GM21576 (cell line): ENCODE results near the gene S1PR3.
"Not testable (repeated sequence)": the region's sequence is repeated elsewhere in the genome, so short reads cannot be mapped to it uniquely, and the experiment has no call there.

Source experiments
- ATAC-seq: cut with Tn5 transposase; IDR thresholded peaks from one replicate; pipeline ENCODE4 v1.9.1; 2021; ENCODE audit warnings: mild to moderate bottlenecking, moderate library complexity; ENCODE audit not compliant: unreplicated experiment

The S1PR3 gene

DNA sequence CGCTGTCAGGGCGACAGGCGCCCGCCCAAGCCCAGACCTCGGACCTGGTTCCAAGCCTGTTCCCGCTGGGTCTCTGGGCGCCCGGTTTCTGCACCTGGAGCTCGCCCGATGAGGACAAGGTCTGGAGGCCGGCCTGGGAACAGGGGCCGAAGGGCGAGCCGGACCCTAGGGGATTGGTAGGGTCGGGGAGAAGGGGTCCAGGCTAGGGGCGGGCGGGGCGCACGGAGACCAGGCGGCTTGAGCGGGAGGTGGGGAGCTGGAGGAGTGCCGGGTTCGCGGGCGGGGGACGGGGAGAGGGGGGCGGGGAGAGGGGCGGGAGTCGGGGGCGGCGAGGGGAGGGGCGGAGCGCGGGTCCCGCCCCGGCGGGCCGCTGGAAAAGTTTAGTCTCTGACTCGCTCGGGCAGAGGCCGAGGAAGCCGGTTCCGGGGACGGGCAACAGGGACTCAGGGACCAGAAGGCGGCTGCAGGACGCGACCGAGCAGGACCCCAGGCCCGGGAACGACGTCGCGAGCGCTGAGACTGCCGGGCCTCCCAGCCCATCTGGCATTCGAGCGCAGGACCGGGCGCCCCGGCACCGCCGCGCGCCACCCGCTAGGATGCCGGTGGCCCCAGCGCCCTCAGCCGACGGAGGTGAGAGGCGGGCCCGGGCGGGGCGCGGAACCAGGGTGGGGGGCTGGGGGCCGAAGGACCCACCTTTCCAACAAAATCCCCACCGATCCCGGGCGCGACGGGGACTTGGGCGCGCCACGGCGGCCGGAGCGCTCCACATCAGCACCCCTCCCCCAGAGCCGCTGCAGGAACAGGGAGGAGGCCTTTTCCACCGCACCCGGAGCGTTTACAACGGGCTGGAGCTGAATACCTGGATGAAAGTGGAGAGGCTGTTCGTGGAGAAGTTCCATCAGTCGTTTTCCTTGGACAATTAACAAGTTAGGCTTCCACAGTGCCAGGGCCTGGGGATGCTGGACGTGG is at the start of gene S1PR3:
S1PR3 (plus strand) TSS at position 403 of the 969 bp plus-strand sequence. CDS start 9,733 bp downstream, outside the sequence.
- ATAC-seq: no peak

DNA sequence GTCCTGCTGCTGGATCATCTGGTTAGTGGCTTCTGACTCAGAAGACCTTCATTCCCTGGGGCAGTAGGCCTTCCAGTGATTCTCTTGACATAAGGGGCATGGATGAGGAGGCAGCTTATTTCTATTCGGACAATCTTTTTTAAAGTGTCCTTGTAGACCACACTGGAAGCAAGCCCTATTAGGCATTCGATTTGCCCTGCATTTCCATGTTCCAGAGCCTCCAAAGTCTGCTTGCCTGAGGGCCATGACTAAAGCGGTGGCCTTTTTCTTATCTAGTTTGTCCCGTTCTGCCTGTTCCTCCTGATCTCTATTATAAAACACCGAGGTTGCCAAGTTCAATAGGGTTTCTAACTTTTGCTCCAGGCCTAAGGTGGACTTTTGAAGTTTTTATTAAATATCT is 49.7 kb upstream of the S1PR3 start:
- ATAC-seq: not testable (repeated sequence)

DNA sequence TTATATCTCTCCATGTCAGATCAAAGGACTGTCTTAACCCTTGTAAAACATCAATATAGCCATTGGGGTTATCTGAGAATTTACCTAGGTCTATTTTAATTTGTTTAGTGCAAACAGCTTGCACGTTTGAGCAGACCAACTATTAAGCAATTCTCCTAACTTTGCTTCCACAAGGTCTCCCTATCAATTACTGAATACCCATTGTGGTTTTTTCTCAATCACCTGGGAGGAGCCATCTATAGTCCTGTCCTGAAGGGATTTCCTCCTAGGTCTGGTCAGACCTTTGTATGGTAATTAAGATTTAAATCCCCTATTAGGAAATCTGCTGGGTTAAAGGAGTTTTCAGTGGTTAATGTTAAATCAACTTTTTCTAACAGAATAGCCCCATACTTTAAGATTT is 48.9 kb upstream of the S1PR3 start:
- no peak for ATAC-seq

DNA sequence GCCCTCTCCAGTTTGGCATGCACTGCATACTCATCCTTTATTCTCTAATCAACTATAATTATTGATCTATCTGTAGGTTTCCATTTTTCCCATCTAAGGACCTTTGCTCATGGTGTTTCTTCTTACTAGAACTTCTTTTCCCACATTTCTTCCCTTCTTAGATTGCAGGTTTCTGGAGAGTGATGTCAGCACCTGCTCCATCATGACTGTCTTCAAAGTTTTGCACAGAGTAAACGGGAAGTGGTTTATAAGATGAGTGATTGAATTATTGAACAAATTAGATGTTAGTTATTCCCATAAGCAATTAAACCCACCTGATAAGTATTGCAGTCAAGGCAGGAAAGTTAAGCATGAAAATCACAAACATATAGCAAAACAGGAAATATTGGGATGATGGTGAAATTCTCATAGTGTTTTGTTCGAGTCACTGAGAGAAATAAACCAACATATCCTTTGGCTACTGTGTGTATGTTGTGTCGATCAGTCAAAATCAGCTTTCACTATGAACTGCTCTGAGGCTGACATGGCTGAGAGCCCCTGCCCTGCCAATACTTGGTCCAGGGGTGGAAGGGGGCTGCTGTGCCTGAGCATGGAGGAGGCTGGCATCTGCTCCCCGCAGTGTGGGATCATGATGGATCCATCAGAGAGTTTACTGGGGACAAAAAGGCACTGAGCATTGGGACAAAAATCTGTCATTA is 45.5 kb upstream of the S1PR3 start:
- ATAC-seq: no peak

DNA sequence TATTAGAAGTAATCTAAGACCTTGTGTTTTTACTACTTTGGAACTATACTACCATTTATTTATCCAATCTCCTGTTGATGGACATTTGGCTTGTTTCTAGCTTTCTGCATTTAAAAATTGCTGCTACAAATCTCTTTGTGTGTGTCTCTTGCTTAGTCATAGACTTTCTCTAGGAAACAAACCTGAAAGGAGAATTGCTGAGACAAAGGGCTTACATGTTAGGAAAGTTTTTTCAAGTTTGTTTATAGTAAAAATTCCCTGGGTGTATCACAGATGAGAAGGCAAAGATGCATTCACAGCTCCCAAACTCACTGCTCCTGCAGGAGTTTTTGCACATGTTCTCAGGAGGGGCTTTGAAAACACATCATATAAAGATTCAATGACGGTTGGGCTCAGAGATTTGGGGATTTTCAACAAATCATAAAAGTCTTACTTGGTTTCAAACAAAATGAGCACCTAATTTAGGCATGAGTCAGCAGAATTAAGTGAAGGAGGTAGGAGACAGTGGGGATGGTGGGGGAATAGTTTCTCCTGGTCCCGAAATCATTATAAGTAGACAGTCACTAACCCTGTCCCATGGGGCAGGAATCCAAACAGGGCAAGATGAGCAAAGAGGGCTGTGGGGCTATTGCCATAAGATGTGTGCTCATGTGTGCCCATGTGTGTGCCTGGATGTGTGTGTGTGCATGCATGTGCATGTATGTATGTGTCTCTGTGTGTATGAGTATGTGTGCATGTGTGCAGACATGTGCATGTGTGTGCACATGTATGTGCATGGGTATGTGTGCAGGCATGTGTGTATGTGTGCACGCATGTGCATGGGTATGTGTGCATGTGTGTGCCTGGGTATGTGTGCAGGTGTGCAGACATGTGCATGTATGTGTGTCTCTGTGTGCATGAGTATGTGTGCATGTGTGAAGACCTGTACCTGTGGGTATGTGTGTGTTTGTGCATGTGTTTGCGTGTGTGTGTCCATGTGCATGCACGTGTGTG is 43.4 kb upstream of the S1PR3 start:
- ATAC-seq: no peak

DNA sequence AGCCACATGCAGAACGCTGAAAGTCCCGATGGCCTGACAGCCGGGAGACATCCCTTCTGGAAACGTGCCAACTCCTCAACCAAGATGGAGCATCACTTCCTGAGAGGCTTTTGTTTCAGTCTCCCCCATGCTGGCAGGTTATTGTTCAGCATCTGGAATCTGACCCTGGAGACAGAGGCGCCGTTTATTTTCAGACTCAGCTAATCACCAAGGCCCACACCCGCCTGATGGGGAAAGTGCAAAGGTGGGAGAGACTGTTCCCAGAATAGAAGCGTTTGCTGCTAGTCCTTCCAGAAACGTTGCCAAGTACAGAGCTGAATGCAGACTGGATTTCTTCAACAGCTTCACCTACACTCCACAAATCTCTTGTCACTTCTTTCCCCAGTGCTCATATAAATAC is 41.8 kb upstream of the S1PR3 start:
- no peak for ATAC-seq

DNA sequence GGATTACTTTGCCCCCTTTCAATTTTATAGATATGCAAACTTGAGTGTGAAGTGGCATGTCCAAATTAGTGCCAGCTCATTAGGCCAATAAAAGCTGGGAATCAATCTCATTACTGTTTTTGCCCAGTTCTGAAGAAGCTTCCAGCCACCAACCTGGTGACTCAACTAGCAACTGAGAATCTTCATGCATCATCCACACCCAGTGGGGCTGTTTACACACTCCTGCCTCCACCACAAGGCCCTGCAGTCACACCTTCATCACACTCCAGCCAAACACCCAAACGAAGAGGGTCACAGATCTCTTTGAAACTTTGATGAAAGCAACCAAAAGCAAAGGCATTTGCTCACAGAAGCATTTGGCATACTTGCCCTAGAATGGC is 41.3 kb upstream of the S1PR3 start:
- ATAC-seq: no peak

DNA sequence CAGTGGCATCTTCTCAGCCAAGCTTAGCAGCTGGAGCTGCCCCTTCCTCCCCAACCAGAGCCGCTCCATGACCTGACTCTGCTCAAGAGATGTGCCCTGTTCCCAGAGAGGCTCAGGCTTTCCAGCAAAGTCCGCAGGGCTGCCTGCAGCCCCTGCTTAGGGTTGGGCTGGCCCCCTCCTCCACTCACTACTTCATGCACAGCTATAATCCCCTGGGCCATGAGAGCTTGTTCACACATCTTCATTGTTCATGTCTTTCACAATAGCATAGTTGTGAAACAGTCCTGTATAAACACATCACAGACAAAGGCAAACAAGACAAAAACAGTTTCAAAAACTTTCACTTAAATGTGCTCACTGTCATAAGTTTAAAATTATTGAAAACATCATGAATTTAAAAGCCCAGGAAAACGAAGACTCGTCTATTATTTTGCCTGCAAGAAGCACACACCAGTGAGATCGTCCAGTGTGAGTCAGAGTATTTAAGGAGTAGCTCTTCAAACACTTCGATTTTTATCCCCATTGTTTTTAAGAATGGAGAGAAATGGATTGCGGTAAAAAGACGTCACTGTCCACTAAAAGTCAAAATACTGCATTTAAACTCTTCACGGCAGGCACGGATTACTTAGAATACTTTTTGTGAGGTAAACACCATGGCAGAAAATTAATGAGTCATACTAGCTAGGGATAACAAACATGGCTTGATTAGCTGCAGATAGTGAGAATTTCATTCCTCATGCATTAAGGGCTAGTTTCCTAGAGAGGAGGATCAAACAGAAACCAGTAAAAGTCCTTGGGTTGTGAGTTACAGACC is 40.7 kb upstream of the S1PR3 start:
- ATAC-seq: no peak

DNA sequence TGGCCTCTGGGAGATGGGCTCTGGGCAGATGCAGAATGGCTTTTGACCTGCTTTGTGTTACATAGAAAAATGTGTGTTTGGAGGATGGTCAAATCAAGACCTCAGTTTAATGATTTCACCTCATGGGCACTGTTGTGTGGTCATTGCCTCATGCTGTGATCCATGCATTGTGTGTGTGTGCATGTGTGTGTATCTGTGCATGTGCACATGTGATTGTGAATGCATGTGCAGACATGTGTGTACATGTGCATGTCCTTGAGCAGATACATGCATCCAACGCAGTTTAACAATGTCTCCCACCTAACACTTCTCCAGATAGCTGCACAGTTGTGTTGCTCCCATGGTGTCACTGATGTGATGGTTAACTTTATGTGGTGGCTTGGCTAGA is 40.1 kb upstream of the S1PR3 start:
- no peak for ATAC-seq

DNA sequence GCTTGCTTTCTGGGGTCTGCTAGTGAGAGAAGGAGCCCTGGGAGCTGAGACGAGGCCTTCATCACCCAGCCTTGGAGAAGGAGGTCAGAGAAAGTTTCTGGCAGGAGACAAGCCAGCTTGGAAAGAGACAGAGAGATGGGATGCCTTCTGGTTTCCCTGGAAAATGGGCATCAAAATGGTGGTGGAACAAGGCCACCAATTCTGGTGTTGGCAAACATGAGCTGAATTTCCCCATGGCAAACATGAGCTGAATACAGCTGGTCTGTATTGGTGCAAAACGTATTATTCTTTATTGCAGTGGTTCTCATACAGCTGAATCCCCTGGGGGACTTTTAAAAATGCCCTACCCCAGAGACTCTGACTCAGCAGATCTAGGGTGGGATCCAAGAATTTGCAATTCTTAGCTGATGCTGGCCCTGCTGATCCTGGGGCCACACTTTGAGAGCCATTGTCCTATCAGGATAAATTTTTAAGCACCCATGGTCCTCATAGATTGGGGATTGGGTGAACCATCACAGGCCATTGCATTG is 39.1 kb upstream of the S1PR3 start:
- no peak for ATAC-seq

DNA sequence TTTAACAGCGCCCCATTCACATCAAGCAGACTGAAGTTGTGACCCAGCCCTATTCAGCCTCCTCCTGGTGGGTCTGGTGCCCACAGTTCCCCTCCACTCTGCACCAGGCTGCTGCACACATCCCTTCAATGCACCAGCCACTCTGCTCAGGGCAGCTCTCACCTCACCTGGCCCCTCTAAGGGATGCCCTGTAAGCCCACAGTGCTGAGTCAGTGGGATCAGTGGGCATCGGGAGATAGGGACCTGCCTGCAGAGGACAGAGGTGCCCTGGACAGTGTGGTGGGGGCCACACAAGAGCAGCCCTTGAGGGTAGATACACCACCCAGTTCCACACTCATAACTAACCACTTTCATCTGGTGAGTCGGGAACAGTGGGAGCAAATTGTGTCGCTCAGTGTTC is 38.3 kb upstream of the S1PR3 start:
- ATAC-seq: no peak

DNA sequence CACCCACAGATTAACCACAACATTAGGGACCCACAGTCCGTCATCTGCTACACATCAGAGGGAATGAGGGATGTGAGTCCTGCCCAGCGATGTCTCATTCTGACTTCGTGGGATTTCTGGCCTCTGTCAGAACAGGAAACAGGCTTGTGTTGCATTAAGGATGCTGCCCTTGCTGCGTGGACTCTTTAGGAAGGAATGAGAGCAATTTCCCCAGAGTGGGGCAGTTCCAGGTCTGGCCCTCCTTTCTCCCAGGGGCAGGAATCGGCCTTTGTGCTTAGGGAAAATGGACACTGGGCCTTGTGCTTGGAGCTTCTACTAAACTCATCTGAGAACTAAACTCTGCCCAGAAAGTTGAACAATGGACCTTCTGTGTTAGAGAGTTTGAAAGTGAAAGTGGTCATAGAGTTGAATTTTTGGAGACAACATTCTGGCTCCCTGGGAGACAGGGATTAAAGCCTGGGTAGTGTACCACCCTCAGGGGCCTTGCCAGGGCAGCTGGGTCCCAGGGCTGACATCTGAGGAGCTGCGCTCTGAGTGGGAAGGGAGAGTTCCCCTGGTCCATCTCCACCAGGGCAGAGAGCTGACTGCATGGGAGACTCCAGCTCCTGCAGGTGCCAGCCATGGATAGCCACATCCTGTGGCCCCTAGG is 37.8 kb upstream of the S1PR3 start:
- ATAC-seq: no peak

DNA sequence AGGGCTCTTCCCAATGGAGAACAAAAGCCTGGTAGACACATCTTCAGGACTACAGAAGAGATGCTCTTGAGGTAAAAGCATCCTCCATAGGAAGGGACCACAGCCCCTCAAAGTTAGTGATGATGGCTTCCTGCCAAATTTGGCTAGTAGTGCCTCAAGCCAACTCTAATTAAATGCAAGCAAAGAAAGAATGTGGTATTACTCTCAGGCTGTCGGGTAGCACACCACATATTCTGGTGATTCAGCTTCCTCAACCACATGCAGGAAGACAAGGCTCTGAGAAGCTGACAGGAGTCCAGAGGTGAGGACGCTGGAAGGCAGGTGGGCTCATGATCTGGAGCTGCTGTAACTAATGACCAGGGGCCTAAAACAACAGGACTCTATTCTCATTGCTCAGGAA is 37.2 kb upstream of the S1PR3 start:
- ATAC-seq: no peak

DNA sequence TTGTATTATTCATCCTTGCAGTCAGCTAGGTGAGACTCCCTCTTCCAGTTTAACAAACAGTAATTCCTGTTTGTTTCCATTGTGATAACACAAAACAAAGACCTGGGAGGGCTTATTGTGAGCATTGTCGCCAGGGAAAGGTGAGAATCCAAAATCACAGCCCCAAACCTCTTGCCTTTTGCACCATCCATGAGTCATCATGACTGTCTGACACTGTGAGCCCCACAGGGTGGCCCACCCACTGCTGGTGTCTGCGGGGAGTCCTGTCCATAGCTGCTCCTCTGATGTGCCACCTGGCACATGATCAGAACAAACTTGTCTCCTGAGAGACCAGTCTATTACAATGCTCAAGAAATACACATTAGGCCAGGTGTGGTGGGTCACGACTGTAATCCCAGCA is 33.7 kb upstream of the S1PR3 start:
- no peak for ATAC-seq

DNA sequence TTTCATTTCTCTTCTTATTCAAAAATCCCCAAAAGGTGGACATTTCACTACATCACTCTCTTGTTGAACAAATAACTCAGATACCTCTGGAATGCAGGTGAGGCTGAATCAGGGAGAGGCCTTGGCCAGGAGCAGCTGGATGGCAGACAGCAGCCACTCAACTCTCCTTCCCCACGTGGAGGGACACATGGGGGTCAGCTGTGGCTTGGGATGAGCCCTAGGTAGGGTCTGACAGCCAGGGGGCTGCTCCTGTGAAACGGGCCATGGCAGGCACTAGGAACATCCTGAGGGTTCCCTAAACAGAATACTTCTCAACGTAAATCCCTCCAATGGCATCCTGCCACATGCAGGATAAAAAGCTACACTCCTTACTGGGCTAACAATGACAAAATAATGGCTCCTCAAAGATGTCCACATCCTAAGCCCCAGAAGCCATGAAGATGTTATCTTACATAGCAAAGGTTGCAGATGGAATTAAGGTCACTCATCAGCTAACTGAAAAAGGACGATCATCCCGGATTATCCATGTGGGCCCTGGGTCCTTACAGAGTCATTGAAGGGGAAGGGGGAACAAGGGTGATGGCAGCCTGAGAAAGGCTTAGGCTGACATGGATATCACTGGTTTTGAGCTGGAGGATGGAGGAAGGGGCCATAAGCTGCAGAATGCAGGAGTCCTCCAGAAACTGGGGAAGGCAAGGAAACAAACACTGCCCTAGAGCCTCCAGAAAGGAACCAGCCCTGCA is 31.4 kb upstream of the S1PR3 start:
- no peak for ATAC-seq

DNA sequence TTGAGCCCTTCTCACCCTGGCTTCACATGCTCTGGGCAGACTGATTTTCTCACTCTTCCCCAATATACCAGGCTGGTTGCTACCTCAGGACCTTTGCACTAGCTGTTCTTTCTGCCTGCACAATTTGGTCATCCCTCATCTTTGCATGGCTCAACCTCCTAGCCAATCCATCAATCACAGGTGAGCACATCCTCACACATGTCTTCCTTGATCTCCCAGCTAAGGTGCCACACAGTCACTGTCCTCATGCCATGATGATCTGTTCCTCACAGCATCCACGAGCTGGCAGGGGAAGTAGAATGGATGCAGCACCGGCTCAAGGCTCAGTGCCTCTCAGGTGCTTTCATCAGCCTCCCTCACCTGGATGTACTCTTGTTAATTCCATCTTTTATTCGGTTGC is 30.6 kb upstream of the S1PR3 start:
- no peak for ATAC-seq

DNA sequence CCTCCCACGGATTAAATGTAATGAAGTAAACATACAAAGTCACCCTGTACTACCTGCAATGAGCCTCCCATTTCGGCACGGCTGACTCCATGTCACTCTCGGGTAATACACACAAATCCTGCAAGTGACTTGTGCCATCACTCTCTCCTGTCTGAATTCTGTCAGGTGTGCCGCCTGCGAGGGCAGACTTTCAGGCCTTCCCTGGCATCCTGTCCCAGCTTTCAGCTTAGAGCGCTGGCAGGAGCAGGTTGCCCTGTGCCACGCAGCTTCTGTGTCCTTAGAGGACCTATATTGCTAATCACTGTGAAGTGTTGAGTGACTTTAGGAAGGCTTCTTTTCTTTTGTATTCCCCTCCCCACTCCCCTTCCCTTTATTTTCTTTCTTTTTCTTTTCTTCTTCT is 25.8 kb upstream of the S1PR3 start:
- no peak for ATAC-seq

DNA sequence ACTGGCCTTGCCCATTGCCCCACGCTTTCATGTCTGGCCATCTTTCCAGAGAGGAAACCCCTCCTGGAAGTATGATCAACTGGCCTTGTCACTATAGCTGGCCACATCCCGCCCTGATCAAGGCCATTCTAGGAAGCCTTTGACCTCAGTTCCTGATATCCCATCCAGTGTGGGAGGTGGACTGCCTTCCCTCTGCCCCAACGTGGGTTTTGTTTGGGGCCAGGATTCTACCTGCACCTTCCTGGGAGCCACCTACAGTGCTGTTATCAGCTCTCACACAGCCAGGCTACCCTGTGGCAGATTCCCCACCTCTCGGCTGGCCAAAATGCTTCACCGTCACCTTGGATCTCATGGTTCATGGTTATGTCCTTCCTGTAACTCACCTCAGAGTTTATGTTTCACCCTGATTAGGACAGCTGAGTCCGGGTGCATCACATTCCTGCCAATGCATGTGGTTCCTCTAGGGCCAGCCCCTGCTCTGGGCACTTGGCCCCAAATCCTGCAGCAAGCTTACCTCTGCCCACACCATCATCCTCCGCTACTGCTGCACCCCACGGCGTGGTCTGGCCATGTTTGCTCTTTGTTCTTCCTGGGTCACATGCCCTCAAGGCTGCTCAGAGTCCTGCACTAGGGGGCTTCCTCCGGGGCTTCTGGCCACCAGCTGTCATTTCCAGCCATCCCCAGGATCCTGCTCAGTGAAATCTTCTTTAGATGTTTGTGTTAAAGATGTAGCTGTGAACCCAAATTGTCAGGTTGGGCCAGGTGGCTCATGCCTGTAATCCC is 24.2 kb upstream of the S1PR3 start:
- ATAC-seq: no peak
